Measurements from ENCODE around the gene GABRG1. TPM values are rescaled to one million over a fixed set of nuclear protein-coding genes. Genes with fewer than 3 reads are reported as not detected.

GABRG1 gene
- not detected for polyA plus RNA-seq (2012; ENCODE audit: missing spikeins)

DNA sequence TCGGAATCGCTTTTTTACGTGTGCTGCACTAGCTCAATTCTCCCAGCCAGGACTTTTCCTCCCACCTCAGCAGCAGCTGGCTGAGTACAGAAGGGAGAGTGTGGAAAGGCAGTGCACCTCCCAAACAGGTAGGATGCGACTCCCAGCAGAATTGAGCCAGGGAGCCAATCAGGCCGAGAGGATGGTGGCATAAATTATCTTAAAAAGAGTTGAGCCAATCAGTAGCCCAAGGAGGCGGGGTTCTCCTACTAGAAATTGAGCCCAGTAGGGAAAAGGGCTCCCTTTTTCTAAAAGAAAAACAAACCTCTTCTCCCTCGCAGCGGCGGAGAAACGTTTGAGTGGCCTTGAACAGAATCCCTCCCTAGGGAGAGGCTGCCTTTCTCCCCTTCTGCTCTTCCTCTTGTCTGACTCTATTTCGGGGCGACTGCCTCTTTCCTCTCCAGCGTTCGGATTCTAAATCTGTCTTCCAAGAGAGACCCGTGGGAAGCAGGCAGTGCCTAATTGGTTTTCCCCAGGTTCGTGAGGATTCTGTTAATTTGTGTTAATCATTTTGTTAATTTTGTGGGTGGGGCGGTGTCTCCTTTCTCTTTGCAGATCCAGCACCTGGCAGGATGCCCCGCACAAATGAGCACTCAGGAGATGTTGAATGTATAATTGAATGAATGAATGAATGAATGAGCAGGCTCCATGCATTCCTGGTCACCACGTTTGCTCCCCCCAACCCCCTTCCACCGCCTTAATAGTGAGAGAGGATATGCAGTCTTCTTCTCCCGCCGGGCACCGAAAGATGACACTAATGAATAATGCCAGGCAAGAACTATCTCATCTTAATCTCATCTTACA, at the start of gene GABRG1:
GABRG1 (minus strand) TSS at position 142 of the 843 bp plus-strand sequence; CDS start at position 1, 141 bp downstream.
- TF ChIP-seq POLR2A (IDR thresholded peaks at IDR 0.05; ENCODE audit: low read depth, low read length) (no peak), TAF1 (IDR thresholded peaks at IDR 0.05; ENCODE audit: borderline replicate concordance, low read depth, low read length) (no peak), POLR2AphosphoS5 (IDR thresholded peaks at IDR 0.05; ENCODE audit: low read depth, low read length) (no peak)
- DNase-seq (ENCODE audit: insufficient read length) (no peak), FAIRE-seq (no peak)

DNA sequence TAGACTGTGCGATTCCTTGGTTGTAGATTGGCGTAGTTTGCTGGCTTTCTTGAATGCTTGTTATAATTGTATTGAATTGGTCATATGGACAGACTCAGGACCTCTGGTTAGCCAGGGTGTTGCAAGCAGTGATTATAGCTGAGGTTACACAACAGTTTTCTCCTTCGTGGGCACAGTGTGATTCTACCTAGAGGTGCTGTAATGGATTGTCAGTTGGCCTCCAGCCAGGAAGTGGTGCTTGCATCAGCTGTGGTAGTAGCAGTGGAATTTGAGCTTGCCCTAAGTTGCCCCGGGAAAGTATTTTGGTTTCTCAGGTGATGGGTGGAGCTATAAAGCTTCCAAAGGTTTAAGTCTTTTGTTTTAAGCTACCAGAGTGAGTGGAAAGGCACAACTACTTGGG, 23.1 kb upstream of the GABRG1 start:
- TF ChIP-seq POLR2A (IDR thresholded peaks at IDR 0.05; ENCODE audit: low read depth, low read length) (no peak), POLR2AphosphoS5 (IDR thresholded peaks at IDR 0.05; ENCODE audit: low read depth, low read length) (no peak), TAF1 (IDR thresholded peaks at IDR 0.05; ENCODE audit: borderline replicate concordance, low read depth, low read length) (no peak)
- DNase-seq (ENCODE audit: insufficient read length) (no peak), FAIRE-seq (no peak)

DNA sequence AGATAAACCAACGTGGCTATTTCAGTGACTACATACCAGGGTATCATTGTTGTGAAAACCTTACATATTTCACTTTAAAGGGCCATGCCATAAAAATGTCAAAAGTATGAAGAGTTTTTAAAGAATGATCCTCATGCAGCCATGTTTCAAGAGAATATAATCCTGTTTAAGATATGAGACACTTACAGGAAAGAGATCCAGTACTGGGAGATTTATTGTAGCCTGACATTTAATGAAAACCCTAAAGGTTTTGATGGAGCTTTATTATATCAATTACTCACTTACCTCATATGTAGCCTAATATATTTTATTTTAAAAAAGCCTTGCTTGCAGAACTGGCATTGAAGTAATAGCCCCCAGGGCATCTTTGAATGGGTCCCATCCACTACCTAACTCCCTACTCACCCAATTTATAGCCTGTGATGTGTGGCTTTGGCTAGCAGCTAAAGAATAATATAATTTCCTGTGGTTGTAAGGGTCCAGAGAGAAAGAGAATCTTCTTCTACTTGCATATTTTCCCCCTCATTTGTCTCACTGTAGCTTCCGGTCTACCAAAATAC, 7.7 kb upstream of the GABRG1 start:
- no peak for TF ChIP-seq POLR2A (IDR thresholded peaks at IDR 0.05; ENCODE audit: low read depth, low read length)
- TF ChIP-seq POLR2AphosphoS5 (IDR thresholded peaks at IDR 0.05; ENCODE audit: low read depth, low read length): no peak
- TF ChIP-seq TAF1 (IDR thresholded peaks at IDR 0.05; ENCODE audit: borderline replicate concordance, low read depth, low read length): no peak
- DNase-seq (ENCODE audit: insufficient read length): no peak
- FAIRE-seq: no peak

DNA sequence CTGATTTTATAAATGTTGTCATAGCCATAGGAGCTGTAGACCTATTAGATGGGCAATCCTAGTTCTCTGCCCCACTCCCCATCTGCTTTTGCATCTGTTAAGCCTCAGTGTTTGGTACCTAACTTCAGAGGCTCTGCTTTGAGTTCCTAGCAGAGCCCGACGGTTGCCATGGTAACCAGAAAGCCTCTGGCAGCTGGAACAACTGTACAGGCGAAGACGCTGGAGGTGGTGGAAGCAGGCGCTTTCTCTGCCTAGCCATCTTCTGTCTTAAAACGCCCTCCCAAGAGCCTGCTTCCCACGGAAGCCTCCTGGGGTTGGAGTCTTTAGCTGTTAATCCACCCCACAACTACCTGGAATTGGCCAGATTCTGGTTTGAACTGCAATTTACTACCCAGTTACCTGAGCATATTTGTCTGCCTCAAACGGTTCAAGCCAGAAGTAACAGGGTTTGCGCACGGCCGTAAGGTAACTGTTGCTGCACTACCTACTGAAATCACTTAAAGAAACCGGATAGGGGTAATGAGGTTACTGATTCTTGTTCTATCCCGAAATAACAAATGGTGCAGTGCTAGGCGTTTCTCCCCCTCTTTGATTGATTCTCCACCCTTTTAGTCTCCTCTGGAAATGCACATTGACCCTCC, 1.0 kb upstream of the GABRG1 start:
- FAIRE-seq: no peak
- no peak for DNase-seq (ENCODE audit: insufficient read length)
- TF ChIP-seq POLR2AphosphoS5 (IDR thresholded peaks at IDR 0.05; ENCODE audit: low read depth, low read length): no peak
- TF ChIP-seq POLR2A (IDR thresholded peaks at IDR 0.05; ENCODE audit: low read depth, low read length): no peak
- no peak for TF ChIP-seq TAF1 (IDR thresholded peaks at IDR 0.05; ENCODE audit: borderline replicate concordance, low read depth, low read length)

DNA sequence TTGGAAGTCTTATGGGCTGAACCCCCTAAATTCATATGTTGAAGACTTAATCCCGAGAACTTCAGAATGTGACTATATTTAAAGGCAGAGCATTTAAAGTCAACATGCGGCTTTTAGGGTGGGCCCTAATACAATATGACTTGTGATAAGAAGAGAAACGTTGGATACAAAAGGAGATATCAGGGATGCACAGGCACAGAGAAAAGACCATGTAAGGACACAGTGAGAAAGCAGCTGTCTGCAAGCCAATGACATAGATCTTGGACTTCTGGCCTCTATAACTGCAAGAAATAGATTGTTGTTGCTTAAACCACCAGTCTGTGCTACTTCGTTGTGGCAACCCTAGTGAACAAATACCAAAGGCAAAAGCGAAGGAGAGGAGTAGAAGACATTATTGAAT, 42.2 kb downstream of the GABRG1 start:
- FAIRE-seq (no peak), DNase-seq (ENCODE audit: insufficient read length) (no peak)
- no peak for TF ChIP-seq POLR2AphosphoS5 (IDR thresholded peaks at IDR 0.05; ENCODE audit: low read depth, low read length)
- no peak for TF ChIP-seq POLR2A (IDR thresholded peaks at IDR 0.05; ENCODE audit: low read depth, low read length)
- TF ChIP-seq TAF1 (IDR thresholded peaks at IDR 0.05; ENCODE audit: borderline replicate concordance, low read depth, low read length): no peak

DNA sequence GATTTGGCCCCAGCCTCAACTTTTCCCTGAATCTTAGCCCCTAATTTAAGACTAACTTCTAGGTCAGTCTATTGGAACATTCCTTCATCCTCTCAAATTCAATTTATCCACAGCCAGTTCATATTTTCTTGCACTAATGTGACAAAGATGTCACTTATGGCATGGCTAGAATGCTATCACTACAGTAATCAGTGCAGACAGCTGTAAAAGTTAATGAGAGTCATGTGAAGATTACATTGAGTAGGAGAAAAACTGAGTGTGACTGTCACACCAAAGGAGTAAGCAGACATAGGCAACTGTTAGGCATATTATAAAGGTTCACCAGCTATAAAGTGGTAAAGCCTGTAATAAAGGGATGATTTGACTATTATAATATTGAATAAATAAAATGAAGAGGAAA, 42.6 kb downstream of the GABRG1 start:
- DNase-seq (ENCODE audit: insufficient read length) (no peak), FAIRE-seq (no peak)
- TF ChIP-seq POLR2AphosphoS5 (IDR thresholded peaks at IDR 0.05; ENCODE audit: low read depth, low read length): no peak
- no peak for TF ChIP-seq TAF1 (IDR thresholded peaks at IDR 0.05; ENCODE audit: borderline replicate concordance, low read depth, low read length)
- TF ChIP-seq POLR2A (IDR thresholded peaks at IDR 0.05; ENCODE audit: low read depth, low read length): no peak

DNA sequence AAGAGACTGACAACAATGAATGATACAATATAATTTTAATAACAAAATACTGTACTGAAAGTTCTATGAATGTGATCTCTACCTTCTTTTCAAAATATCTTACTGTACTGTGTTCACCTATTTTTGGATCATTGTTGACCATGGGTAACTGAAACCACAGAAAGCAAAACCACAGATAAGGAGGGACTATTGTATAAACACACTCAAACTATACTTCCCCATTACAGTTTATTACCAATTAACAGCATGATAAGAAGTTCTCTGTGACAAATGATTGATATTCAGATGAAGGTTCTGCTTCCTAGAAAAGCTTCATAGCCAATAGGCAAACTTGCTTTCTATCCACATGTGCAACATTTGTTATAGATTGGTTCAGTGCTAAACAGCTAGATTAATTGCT, 50.1 kb downstream of the GABRG1 start:
- DNase-seq (ENCODE audit: insufficient read length) (no peak), FAIRE-seq (no peak)
- TF ChIP-seq POLR2A (IDR thresholded peaks at IDR 0.05; ENCODE audit: low read depth, low read length): no peak
- TF ChIP-seq POLR2AphosphoS5 (IDR thresholded peaks at IDR 0.05; ENCODE audit: low read depth, low read length): no peak
- TF ChIP-seq TAF1 (IDR thresholded peaks at IDR 0.05; ENCODE audit: borderline replicate concordance, low read depth, low read length): no peak

DNA sequence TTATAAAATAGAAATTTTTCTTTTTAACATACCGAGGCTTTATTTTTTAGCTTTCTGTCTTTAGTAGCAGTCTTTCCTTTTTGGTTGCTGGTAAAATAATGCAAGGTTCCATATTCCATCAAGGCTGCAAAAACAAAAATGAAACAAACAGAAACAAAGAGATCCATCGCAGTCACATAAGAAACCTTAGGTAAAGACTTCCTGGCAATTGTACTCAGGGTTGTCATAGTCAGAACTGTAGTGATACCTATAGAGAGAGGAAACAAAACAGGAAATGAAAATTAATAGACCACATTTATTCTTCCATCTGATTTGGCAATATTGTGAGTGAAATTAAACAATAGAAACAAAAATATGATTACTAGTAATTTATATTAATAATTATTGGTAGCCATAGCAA, 72.5 kb downstream of the GABRG1 start:
- DNase-seq (ENCODE audit: insufficient read length): no peak
- TF ChIP-seq POLR2AphosphoS5 (IDR thresholded peaks at IDR 0.05; ENCODE audit: low read depth, low read length): no peak
- TF ChIP-seq TAF1 (IDR thresholded peaks at IDR 0.05; ENCODE audit: borderline replicate concordance, low read depth, low read length): no peak
- no peak for TF ChIP-seq POLR2A (IDR thresholded peaks at IDR 0.05; ENCODE audit: low read depth, low read length)
- no peak for FAIRE-seq

DNA sequence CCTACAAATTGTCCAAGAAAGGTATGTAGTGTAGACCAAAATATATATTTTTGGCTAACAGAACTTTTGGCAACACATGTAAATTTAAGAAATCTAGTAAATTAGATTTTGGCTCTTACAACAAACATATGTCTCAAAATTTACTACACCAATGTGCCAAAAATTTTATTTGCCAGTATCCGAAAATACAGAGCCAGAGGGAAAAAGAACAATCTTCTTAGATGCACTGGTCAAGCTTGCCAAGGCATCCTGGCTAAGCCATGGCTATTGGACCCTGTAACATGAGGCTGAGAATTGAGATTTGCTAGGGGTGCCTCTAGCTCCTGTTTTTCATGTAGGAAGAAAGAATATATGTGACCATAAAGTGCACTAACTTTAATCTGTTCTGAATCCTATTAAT, 91.8 kb downstream of the GABRG1 start:
- no peak for TF ChIP-seq TAF1 (IDR thresholded peaks at IDR 0.05; ENCODE audit: borderline replicate concordance, low read depth, low read length)
- TF ChIP-seq POLR2AphosphoS5 (IDR thresholded peaks at IDR 0.05; ENCODE audit: low read depth, low read length): no peak
- no peak for TF ChIP-seq POLR2A (IDR thresholded peaks at IDR 0.05; ENCODE audit: low read depth, low read length)
- FAIRE-seq: no peak
- DNase-seq (ENCODE audit: insufficient read length): no peak

DNA sequence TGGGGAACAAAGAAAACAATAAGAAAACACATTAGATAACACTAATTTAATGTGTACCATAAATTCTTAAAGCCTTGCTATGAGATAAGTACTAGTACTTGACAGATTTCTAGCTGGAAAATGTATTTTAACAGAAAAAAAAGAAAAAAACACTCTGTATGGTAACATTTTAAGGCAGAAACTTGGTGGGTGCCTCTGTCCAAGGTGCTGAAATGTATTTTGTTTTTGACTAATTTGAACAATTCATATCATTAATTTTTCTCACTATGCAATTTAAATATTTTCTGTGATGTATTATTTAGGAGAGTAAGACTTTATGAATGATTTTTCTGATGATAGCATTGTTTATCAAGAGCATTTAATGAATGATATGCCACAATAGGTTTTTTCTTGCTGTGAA, 107.5 kb downstream of the GABRG1 start:
- FAIRE-seq: no peak
- TF ChIP-seq POLR2AphosphoS5 (IDR thresholded peaks at IDR 0.05; ENCODE audit: low read depth, low read length): no peak
- TF ChIP-seq TAF1 (IDR thresholded peaks at IDR 0.05; ENCODE audit: borderline replicate concordance, low read depth, low read length): no peak
- no peak for TF ChIP-seq POLR2A (IDR thresholded peaks at IDR 0.05; ENCODE audit: low read depth, low read length)
- no peak for DNase-seq (ENCODE audit: insufficient read length)

DNA sequence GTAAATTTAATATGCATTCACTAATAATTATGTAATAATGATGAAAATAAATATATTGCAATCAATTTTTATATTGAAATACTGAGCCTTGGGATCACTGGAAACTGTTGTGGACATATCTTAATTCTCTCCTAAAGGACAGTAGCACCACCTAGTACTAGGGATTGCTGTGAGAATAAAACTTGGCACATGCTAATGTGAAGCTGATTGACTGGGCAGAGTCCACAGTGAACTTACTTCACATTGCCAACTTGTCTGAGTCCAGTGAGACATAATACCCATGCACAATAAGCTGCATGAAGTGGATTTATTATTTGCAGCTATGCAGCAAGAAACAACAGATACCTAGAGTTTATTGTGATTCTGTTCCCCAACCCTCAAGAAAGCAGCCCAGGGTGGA, 131.1 kb downstream of the GABRG1 start:
- FAIRE-seq (no peak), DNase-seq (ENCODE audit: insufficient read length) (no peak)
- TF ChIP-seq POLR2A (IDR thresholded peaks at IDR 0.05; ENCODE audit: low read depth, low read length) (no peak), POLR2AphosphoS5 (IDR thresholded peaks at IDR 0.05; ENCODE audit: low read depth, low read length) (no peak), TAF1 (IDR thresholded peaks at IDR 0.05; ENCODE audit: borderline replicate concordance, low read depth, low read length) (no peak)
